Liver (tissue), 9 donors: ENCODE results near the gene ZNF487. TPM values are rescaled to one million over a fixed set of nuclear protein-coding genes. Genes with fewer than 3 reads are reported as not detected.
"Not testable (repeated sequence)": the region's sequence is repeated elsewhere in the genome, so short reads cannot be mapped to it uniquely, and the experiment has no call there.

ENCODE experiments used
- DNase-seq: peaks from one replicate; pipeline ENCODE4 v3.0.0-alpha.2; 2017; ENCODE audit warnings: low spot score
- H3K27ac ChIP-seq, 2 donors: one replicate each; pipeline ENCODE4 v1.7.0; 2013; ENCODE audit warnings: inconsistent platforms in 2 of 2, low read length in 2 of 2, control low read depth in 1 of 2, low read depth in 1 of 2, mild to moderate bottlenecking in 1 of 2
- H3K27me3 ChIP-seq, 4 donors: one replicate each; pipeline versions ENCODE4 v1.6.1 to v1.7.0; 2013; ENCODE audit warnings: low read length in 3 of 4, inconsistent platforms in 1 of 4, mild to moderate bottlenecking in 1 of 4, moderate library complexity in 1 of 4; ENCODE audit not compliant: control insufficient read depth in 4 of 4, insufficient read depth in 4 of 4
- H3K36me3 ChIP-seq, 4 donors: one replicate each; pipeline versions ENCODE4 v1.6.1 to v1.7.0; 2013; ENCODE audit warnings: low read length in 3 of 4, mild to moderate bottlenecking in 3 of 4, low read depth in 1 of 4, moderate library complexity in 1 of 4; ENCODE audit not compliant: control insufficient read depth in 4 of 4, insufficient read depth in 3 of 4
- H3K4me1 ChIP-seq, 4 donors: one replicate each; pipeline versions ENCODE4 v1.6.1 to v1.7.0; 2013; ENCODE audit warnings: low read length in 3 of 4, mild to moderate bottlenecking in 3 of 4, moderate library complexity in 1 of 4; ENCODE audit not compliant: control insufficient read depth in 4 of 4, insufficient read depth in 4 of 4
- H3K4me3 ChIP-seq, 3 donors: one replicate each; pipeline versions ENCODE4 v1.6.1 to v1.7.0; 2013; ENCODE audit warnings: low read length in 3 of 3, control low read depth in 1 of 3, low read depth in 1 of 3, mild to moderate bottlenecking in 1 of 3
- H3K9ac ChIP-seq, 2 donors: one replicate each; pipeline ENCODE4 v1.7.0; 2013; ENCODE audit warnings: low read length in 2 of 2, mild to moderate bottlenecking in 2 of 2, moderate library complexity in 2 of 2, control low read depth in 1 of 2, low read depth in 1 of 2
- H3K9me3 ChIP-seq, 4 donors: one replicate each; pipeline versions ENCODE4 v1.6.1 to v1.7.0; 2013; ENCODE audit warnings: low read length in 3 of 4; ENCODE audit not compliant: control insufficient read depth in 4 of 4
- EGR1 ChIP-seq, 2 donors: IDR thresholded peaks; 2 replicates each; pipeline ENCODE4 v1.6.1; 2016 to 2018; ENCODE audit warnings: antibody characterized with exemption in 2 of 2, low read depth in 2 of 2
- FOXA1 ChIP-seq: IDR thresholded peaks from 2 replicates; pipeline ENCODE4 v1.6.1; 2016; ENCODE audit warnings: antibody characterized with exemption
- GABPA ChIP-seq, 2 donors: IDR thresholded peaks in 1 of 2; conservative IDR thresholded peaks in 1 of 2; 2 replicates each; pipeline ENCODE4 v1.6.1; 2016; ENCODE audit warnings: antibody characterized with exemption in 2 of 2, mild to moderate bottlenecking in 1 of 2, moderate library complexity in 1 of 2
- HNF4A ChIP-seq, 2 donors: conservative IDR thresholded peaks; 2 replicates each; pipeline ENCODE4 v1.6.1; 2016; ENCODE audit warnings: antibody characterized with exemption in 2 of 2, mild to moderate bottlenecking in 2 of 2
- HNF4G ChIP-seq: IDR thresholded peaks from 2 replicates; pipeline ENCODE4 v1.6.1; 2016; ENCODE audit warnings: antibody characterized with exemption
- RAD21 ChIP-seq, 2 donors: IDR thresholded peaks; 2 replicates each; pipeline ENCODE4 v1.6.1; 2016; ENCODE audit warnings: antibody characterized with exemption in 2 of 2, mild to moderate bottlenecking in 2 of 2
- SP1 ChIP-seq: IDR thresholded peaks from 2 replicates; pipeline ENCODE4 v1.6.1; 2018; ENCODE audit warnings: antibody characterized with exemption, mild to moderate bottlenecking
- TAF1 ChIP-seq: conservative IDR thresholded peaks from 2 replicates; pipeline ENCODE4 v1.6.1; 2016; ENCODE audit warnings: antibody characterized with exemption, mild to moderate bottlenecking
- YY1 ChIP-seq: IDR thresholded peaks from 2 replicates; pipeline ENCODE4 v1.6.1; 2016; ENCODE audit warnings: antibody characterized with exemption, mild to moderate bottlenecking
- WGBS: extraction: QIAGEN DNeasy Blood & Tissue Kit; methylation state at CpG from one replicate; pipeline ENCODE4 v1.1.7; 2013; 5-methylcytosine and 5-hydroxymethylcytosine counted together
- polyA plus RNA-seq, 2 donors: library from polyadenylated mRNA; stranded (reverse) in 1 of 2; unstranded in 1 of 2; fragments of 200-250 nt in 1 of 2; fragments of >200 nt in 1 of 2; fragmentation: Nextera tagmentation in 1 of 2; extraction: Ambion mirVana in 1 of 2; gene quantifications; one replicate each; pipeline versions ENCODE4 v1.2.1 to v1.2.3, GENCODE V29; 2013 to 2015
- total RNA-seq, 2 donors: library from RNA; depleted of rRNA; stranded (reverse); fragments of >200 nt; gene quantifications; one replicate each; pipeline ENCODE4 v1.2.3, GENCODE V29; 2014
- TF ChIP-seq, protein P1 (sequence below): IDR thresholded peaks from 2 replicates; pipeline ENCODE4 v1.6.1; 2016; ENCODE audit warnings: antibody characterized with exemption
- TF ChIP-seq, protein P2 (sequence below): fragments of 150-350 bp; IDR thresholded peaks from 2 replicates; pipeline ENCODE4 v1.5.1; 2017; ENCODE audit warnings: improper control_type of control experiment, low read depth, low read length; ENCODE audit not compliant: missing input control
- TF ChIP-seq, protein P3 (sequence below): IDR thresholded peaks from 2 replicates; pipeline ENCODE4 v1.6.1; 2016; ENCODE audit warnings: antibody characterized with exemption
- TF ChIP-seq, protein P4 (sequence below): IDR thresholded peaks from 2 replicates; pipeline ENCODE4 v1.6.1; 2016; ENCODE audit warnings: antibody characterized with exemption
- donor health status: healthy.
- donor health status: healthy.
- donor health status: healthy.
- donor health status: healthy.
- donor health status: healthy.

The ZNF487 gene
- total and polyA plus RNA-seq, 4 donors: 1.3 to 4.8 (median 1.9) TPM

DNA sequence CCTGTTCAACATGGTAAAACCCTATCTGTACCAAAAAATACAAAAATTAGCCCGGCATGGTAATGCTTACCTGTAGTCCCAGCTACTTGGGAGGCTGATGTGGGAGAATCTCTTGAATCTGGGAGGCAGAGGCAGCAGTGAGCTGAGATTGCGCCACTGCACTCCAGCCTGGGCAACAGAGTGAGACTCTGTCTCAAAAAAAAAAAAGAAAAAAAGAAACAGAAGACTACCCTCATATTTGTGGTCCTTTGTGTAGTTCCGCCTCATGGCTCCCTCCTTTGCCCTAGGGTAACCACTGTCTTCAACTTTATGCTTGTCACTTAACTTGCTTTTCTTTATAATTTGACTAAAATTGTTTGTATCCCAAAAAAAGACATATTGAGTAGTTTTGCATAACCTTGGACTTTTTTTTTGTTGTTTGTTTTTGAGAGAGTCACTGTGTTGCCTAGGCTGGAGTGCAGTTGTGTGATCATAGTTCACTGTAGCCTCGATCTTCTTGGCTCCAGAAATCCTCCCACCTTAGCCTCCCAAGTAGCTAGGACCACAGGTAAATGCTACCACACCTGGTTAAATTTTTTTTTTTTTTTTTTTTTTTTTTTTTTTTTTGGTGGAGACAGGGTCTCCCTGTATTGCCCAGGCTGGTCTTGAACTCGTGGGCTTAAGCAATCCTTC is 3.7 kb downstream of the ZNF487 start:
- no peak for TF ChIP-seq RAD21 (IDR thresholded peaks at IDR 0.05)
- TF ChIP-seq HNF4A (conservative IDR thresholded peaks at IDR 0.05): no peak
- TF ChIP-seq, protein P1, sequence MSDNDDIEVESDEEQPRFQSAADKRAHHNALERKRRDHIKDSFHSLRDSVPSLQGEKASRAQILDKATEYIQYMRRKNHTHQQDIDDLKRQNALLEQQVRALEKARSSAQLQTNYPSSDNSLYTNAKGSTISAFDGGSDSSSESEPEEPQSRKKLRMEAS: no peak
- TF ChIP-seq EGR1 (IDR thresholded peaks at IDR 0.05; ENCODE audit: low read depth in 2 of 2): no peak
- TF ChIP-seq FOXA1: no peak
- no peak for TF ChIP-seq SP1
- TF ChIP-seq, protein P2, sequence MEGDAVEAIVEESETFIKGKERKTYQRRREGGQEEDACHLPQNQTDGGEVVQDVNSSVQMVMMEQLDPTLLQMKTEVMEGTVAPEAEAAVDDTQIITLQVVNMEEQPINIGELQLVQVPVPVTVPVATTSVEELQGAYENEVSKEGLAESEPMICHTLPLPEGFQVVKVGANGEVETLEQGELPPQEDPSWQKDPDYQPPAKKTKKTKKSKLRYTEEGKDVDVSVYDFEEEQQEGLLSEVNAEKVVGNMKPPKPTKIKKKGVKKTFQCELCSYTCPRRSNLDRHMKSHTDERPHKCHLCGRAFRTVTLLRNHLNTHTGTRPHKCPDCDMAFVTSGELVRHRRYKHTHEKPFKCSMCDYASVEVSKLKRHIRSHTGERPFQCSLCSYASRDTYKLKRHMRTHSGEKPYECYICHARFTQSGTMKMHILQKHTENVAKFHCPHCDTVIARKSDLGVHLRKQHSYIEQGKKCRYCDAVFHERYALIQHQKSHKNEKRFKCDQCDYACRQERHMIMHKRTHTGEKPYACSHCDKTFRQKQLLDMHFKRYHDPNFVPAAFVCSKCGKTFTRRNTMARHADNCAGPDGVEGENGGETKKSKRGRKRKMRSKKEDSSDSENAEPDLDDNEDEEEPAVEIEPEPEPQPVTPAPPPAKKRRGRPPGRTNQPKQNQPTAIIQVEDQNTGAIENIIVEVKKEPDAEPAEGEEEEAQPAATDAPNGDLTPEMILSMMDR: no peak
- TF ChIP-seq, protein P3, sequence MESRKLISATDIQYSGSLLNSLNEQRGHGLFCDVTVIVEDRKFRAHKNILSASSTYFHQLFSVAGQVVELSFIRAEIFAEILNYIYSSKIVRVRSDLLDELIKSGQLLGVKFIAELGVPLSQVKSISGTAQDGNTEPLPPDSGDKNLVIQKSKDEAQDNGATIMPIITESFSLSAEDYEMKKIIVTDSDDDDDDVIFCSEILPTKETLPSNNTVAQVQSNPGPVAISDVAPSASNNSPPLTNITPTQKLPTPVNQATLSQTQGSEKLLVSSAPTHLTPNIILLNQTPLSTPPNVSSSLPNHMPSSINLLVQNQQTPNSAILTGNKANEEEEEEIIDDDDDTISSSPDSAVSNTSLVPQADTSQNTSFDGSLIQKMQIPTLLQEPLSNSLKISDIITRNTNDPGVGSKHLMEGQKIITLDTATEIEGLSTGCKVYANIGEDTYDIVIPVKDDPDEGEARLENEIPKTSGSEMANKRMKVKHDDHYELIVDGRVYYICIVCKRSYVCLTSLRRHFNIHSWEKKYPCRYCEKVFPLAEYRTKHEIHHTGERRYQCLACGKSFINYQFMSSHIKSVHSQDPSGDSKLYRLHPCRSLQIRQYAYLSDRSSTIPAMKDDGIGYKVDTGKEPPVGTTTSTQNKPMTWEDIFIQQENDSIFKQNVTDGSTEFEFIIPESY: no peak
- no peak for TF ChIP-seq HNF4G
- H3K9me3 ChIP-seq: no peaks in the 10 kb centered on the region
- H3K9ac ChIP-seq: no peak overlapping the region
- H3K36me3 ChIP-seq: no peaks in the 10 kb centered on the region
- WGBS: 80% methylated on average over 5 of the region's 5 CpGs
- peaks cover 1 to 6% (median 3%) of the 10 kb centered on the region in 4 donors for H3K4me1 ChIP-seq
- no peaks in the 10 kb centered on the region for H3K27me3 ChIP-seq
- no peak overlapping the region for H3K4me3 ChIP-seq
- no peak overlapping the region for H3K27ac ChIP-seq
- DNase-seq: no peak

DNA sequence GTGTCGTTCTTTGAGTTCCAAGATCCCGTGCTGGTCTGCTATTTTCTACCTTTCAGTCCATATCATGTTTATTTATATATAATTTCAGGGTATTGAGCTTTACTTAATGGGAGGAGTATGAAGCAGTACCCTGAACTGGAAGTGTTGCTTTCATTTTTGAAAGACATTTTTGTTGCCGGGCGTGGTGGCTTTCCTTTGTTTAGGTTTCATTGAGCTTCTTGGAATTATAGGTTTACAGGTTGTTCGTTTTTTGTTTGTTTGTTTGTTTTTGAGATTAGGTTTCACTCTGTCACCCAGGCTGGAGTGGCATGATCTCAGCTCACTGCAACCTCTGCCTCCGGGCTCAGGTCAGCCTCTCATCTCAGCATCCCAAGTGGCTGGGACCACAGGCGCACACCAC is 7.4 kb downstream of the ZNF487 start:
- 84% methylated on average over 7 of the region's 7 CpGs for WGBS
- TF ChIP-seq RAD21 (IDR thresholded peaks at IDR 0.05): no peak
- TF ChIP-seq, protein P4, sequence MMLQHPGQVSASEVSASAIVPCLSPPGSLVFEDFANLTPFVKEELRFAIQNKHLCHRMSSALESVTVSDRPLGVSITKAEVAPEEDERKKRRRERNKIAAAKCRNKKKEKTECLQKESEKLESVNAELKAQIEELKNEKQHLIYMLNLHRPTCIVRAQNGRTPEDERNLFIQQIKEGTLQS: no peak
- TF ChIP-seq, protein P1: no peak
- TF ChIP-seq YY1: no peak
- Histone ChIP-seq H3K4me3 (no peak overlapping the region), H3K4me1 (peaks cover 0 to 1% (median 0%) of the 10 kb centered on the region in 4 donors), H3K9ac (no peak overlapping the region), H3K27ac (no peak overlapping the region), H3K9me3 (no peaks in the 10 kb centered on the region), H3K36me3 (no peaks in the 10 kb centered on the region), H3K27me3 (no peaks in the 10 kb centered on the region)
- no peak for DNase-seq

DNA sequence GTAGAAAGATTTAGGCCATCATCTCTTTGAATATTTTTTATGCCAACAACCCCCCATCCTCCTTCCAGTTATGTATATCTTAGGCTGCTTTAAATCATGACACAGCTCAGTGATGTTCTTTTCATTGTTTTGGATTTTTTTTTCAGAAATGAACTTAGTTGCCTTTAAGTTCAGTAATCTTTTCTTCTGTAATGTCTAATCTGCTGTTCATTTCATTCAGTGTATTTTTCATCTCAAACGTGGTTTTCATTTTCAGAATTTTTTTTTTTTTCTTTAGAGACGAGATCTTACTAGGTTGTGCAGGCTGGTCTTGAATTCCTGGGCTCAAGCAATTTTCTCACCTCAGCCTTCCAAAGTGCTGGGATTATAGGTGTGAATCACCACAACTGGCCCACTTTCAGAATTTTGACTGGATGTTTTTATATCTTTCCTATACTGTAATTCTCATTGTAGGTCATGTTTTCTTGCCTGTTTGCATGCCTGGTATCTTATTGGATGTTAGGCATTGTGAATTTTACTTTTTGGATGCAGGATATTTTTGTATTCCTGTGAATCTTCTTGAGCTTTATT is 8.1 kb downstream of the ZNF487 start:
- no peak overlapping the region for H3K4me3 ChIP-seq
- TF ChIP-seq GABPA (IDR thresholded peaks at IDR 0.05 in 1 of 2, conservative IDR thresholded peaks at IDR 0.05 in 1 of 2): no peak
- no peak for TF ChIP-seq TAF1
- no peak for TF ChIP-seq RAD21 (IDR thresholded peaks at IDR 0.05)
- TF ChIP-seq YY1: no peak
- TF ChIP-seq, protein P1: no peak
- TF ChIP-seq, protein P3: no peak
- no peaks in the 10 kb centered on the region for H3K9me3 ChIP-seq
- DNase-seq: no peak
- no peak overlapping the region for H3K27ac ChIP-seq
- WGBS: 92% methylated on average over 2 of the region's 2 CpGs
- peaks cover 0 to 1% (median 0%) of the 10 kb centered on the region in 4 donors for H3K4me1 ChIP-seq
- no peaks in the 10 kb centered on the region for H3K36me3 ChIP-seq
- no peaks in the 10 kb centered on the region for H3K27me3 ChIP-seq
- H3K9ac ChIP-seq: no peak overlapping the region

DNA sequence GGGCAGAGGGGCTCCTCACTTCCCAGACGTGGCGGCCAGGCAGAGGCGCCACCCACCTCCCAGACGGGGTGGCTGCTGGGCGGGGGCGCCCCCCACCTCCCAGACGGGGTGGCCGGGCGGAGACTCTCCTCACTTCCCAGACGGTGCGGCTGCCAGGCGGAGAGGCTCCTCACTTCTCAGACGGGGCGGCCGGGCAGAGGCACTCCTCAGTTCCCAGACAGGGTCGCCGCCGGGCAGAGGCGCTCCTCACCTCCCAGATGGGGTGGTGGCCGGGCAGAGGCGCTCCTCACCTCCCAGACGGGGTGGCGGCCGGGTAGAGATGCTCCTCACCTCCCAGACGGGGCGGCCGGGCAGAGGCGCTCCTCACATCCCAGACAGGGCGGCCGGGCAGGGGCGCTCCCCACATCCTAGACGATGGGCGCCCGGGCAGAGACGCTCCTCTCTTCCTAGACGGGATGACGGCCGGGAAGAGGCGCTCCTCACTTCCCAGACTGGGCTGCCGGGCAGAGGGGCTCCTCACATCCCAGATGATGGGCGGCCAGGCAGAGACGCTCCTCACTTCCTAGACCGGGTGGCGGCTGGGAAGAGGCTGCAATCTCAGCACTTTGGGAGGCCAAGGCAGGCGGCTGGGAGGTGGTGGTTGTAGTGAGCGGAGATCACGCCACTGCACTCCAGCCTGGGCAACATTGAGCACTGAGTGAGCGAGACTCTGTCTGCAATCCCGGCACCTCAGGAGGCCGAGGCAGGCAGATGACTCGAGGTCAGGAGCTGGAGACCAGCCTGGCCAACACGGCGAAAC is 9.5 kb downstream of the ZNF487 start:
- not testable (repeated sequence) for H3K9ac ChIP-seq, DNase-seq, H3K4me1 ChIP-seq, H3K27me3 ChIP-seq, H3K9me3 ChIP-seq, H3K4me3 ChIP-seq, H3K27ac ChIP-seq, H3K36me3 ChIP-seq
- 97% methylated on average over 53 of the region's 53 CpGs for WGBS
